HEK293 (cell line): ENCODE measurements around the gene CDK19.

Experiments
- CTCF ChIA-PET: fragments of 350-600 bp; formaldehyde crosslinking; extraction: SDS; loops from one replicate; lab custom pipeline; 2021; ENCODE audit warnings: antibody characterized with exemption; lab: Yijun Ruan, JAX
- POLR2A ChIA-PET: fragments of 300-600 bp; formaldehyde crosslinking; extraction: SDS; loops from one replicate; lab custom pipeline; 2020; ENCODE audit warnings: antibody characterized with exemption, inconsistent platforms; lab: Yijun Ruan, JAX
- H3K27ac ChIP-seq: fragments of 200-500 bp; sonication (Bioruptor generic); 2 replicates; pipeline ENCODE4 v1.5.1; 2014; ENCODE audit warnings: low read depth, low read length, control low read depth, inconsistent platforms; ENCODE audit errors: extremely low read depth
- H3K36me3 ChIP-seq, 2 experiments: fragments of 200-500 bp in 1 of 2; sonication (Bioruptor generic) in 1 of 2; 1 replicate in 1 of 2; 2 replicates in 1 of 2; pipeline ENCODE4 v1.5.1; 2014 to 2017; ENCODE audit warnings: inconsistent platforms in 2 of 2, low read length in 2 of 2; ENCODE audit not compliant: control insufficient read depth in 2 of 2, insufficient read depth in 1 of 2
- H3K4me1 ChIP-seq: fragments of 200-500 bp; sonication (Bioruptor generic); 2 replicates; pipeline ENCODE4 v1.5.1; 2014; ENCODE audit warnings: mild to moderate bottlenecking, low read length, inconsistent platforms; ENCODE audit not compliant: control insufficient read depth, insufficient read depth
- H3K4me3 ChIP-seq: 2 replicates; pipeline ENCODE4 v1.5.1; 2011; ENCODE audit warnings: low read depth, mild to moderate bottlenecking, control low read depth, low read length, moderate library complexity
- H3K9me3 ChIP-seq: fragments of 200-500 bp; sonication (Bioruptor generic); 2 replicates; pipeline ENCODE4 v1.5.1; 2014; ENCODE audit warnings: low read depth, low read length, inconsistent platforms; ENCODE audit not compliant: control insufficient read depth, insufficient read depth
- BCL11B ChIP-seq: fragments of 450-650 bp; formaldehyde crosslinking; IDR thresholded peaks from 2 replicates; pipeline ENCODE4 v1.5.1; 2016; ENCODE audit warnings: low read depth, missing biosample characterization, missing genetic modification characterization
- MEIS1 ChIP-seq: sonication (generic); formaldehyde crosslinking; IDR thresholded peaks from 2 replicates; pipeline ENCODE4 v1.8.1; 2022; ENCODE audit warnings: missing genetic modification reagents, mild to moderate bottlenecking, borderline replicate concordance
- MYNN ChIP-seq: fragments of 450-650 bp; formaldehyde crosslinking; IDR thresholded peaks from 2 replicates; pipeline ENCODE4 v1.5.1; 2016; ENCODE audit warnings: missing biosample characterization, missing genetic modification characterization, borderline replicate concordance
- SP2 ChIP-seq: fragments of 450-650 bp; formaldehyde crosslinking; IDR thresholded peaks from 2 replicates; pipeline ENCODE4 v1.5.1; 2016; ENCODE audit warnings: missing biosample characterization, missing genetic modification characterization
- ZNF155 ChIP-seq: fragments of 450-650 bp; formaldehyde crosslinking; IDR thresholded peaks from 2 replicates; pipeline ENCODE4 v1.5.1; 2016; ENCODE audit warnings: missing biosample characterization, missing genetic modification characterization
- ZNF16 ChIP-seq: fragments of 450-650 bp; formaldehyde crosslinking; IDR thresholded peaks from 2 replicates; pipeline ENCODE4 v1.5.1; 2016; ENCODE audit warnings: low read depth, missing biosample characterization, missing genetic modification characterization
- ZNF354C ChIP-seq: fragments of 450-650 bp; formaldehyde crosslinking; IDR thresholded peaks from 2 replicates; pipeline ENCODE4 v1.5.1; 2016; ENCODE audit warnings: missing biosample characterization, missing genetic modification characterization, low read depth, borderline replicate concordance
- ZNF473 ChIP-seq: fragments of 450-650 bp; formaldehyde crosslinking; IDR thresholded peaks from 2 replicates; pipeline ENCODE4 v1.5.1; 2017; ENCODE audit warnings: missing biosample characterization, missing genetic modification characterization
- ZNF514 ChIP-seq: fragments of 450-650 bp; formaldehyde crosslinking; IDR thresholded peaks from 2 replicates; pipeline ENCODE4 v1.5.1; 2016; ENCODE audit warnings: missing biosample characterization, missing genetic modification characterization
- ZNF560 ChIP-seq: fragments of 450-650 bp; formaldehyde crosslinking; IDR thresholded peaks from 2 replicates; pipeline ENCODE4 v1.5.1; 2017; ENCODE audit warnings: missing biosample characterization, missing genetic modification characterization, borderline replicate concordance
- ZNF571 ChIP-seq: fragments of 450-650 bp; formaldehyde crosslinking; IDR thresholded peaks from 2 replicates; pipeline ENCODE4 v1.5.0; 2017; ENCODE audit warnings: missing biosample characterization, missing genetic modification characterization
- TF ChIP-seq, protein P1 (sequence below): fragments of 450-650 bp; formaldehyde crosslinking; IDR thresholded peaks from 2 replicates; pipeline ENCODE4 v1.5.1; 2016; ENCODE audit warnings: missing biosample characterization, missing genetic modification characterization
- TF ChIP-seq, protein P2 (sequence below): fragments of 450-650 bp; formaldehyde crosslinking; IDR thresholded peaks from 2 replicates; pipeline ENCODE4 v1.5.1; 2016; ENCODE audit warnings: missing biosample characterization, missing genetic modification characterization
- TF ChIP-seq, protein P3 (sequence below): fragments of 450-650 bp; formaldehyde crosslinking; IDR thresholded peaks from 2 replicates; pipeline ENCODE4 v1.5.1; 2016; ENCODE audit warnings: missing biosample characterization, missing genetic modification characterization
- TF ChIP-seq, protein P4 (sequence below): fragments of 450-650 bp; formaldehyde crosslinking; IDR thresholded peaks from 2 replicates; pipeline ENCODE4 v1.5.1; 2016; ENCODE audit warnings: missing biosample characterization, missing genetic modification characterization, low read depth
- TF ChIP-seq, protein P5 (sequence below): fragments of 450-650 bp; formaldehyde crosslinking; IDR thresholded peaks from 2 replicates; pipeline ENCODE4 v1.5.1; 2016; ENCODE audit warnings: missing biosample characterization, missing genetic modification characterization, low read depth
- TF ChIP-seq, protein P6 (sequence below): fragments of 450-650 bp; formaldehyde crosslinking; IDR thresholded peaks from 2 replicates; pipeline ENCODE4 v1.5.1; 2016; ENCODE audit warnings: missing biosample characterization, missing genetic modification characterization, borderline replicate concordance

CDK19 gene

DNA sequence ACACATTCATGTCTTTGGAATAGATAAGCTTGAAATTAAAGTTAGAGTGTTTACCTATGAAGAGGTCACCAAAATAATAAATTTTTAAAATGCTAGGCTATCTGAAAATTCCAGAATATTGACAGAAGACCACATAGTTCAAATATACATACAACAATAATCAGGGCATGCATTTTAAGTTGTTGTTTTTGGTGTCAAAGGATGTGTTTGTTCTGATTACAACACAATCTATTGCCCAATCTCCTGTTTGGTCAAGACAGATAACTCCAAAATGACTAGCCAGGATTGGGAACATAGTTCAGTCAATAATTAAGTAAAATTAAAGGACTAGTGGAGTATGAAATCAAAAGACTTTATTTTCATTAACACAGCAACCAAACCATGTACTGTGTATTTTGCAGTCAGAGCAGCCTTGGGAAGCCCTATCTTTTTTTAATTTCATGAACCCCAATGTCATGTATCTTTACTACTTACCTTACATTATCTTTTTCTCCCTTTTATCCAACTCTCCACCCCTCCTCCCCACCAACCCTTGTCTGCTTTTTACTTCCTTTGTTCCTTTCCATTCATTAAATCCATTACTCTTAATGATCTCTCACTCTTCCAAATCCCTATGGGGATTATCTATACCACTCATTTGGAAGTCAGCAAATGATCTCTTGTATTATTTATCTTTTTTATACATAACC, 111.2 kb downstream of the CDK19 start:
- H3K9me3 ChIP-seq, result no peaks in the 10 kb centered on the region
- ChIA-PET POLR2A (interaction anchor here (0.8 kb wide), 1 partner anchor 170 kb away, joined by 3 read pairs; the partner anchor contains the start of gene AMD1), CTCF (no interaction called here)
- H3K4me3 ChIP-seq, result no peak overlapping the region
- no peak for TF ChIP-seq ZNF571
- TF ChIP-seq ZNF514 (tag by site-specific recombination), result no peak
- no peak for TF ChIP-seq ZNF473 (tag by site-specific recombination)
- no peak for TF ChIP-seq SP2 (tag by site-specific recombination)
- no peak for TF ChIP-seq ZNF560 (tag by site-specific recombination)
- TF ChIP-seq, protein P1, sequence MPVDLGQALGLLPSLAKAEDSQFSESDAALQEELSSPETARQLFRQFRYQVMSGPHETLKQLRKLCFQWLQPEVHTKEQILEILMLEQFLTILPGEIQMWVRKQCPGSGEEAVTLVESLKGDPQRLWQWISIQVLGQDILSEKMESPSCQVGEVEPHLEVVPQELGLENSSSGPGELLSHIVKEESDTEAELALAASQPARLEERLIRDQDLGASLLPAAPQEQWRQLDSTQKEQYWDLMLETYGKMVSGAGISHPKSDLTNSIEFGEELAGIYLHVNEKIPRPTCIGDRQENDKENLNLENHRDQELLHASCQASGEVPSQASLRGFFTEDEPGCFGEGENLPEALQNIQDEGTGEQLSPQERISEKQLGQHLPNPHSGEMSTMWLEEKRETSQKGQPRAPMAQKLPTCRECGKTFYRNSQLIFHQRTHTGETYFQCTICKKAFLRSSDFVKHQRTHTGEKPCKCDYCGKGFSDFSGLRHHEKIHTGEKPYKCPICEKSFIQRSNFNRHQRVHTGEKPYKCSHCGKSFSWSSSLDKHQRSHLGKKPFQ (tag by site-specific recombination), result no peak
- TF ChIP-seq, protein P2, sequence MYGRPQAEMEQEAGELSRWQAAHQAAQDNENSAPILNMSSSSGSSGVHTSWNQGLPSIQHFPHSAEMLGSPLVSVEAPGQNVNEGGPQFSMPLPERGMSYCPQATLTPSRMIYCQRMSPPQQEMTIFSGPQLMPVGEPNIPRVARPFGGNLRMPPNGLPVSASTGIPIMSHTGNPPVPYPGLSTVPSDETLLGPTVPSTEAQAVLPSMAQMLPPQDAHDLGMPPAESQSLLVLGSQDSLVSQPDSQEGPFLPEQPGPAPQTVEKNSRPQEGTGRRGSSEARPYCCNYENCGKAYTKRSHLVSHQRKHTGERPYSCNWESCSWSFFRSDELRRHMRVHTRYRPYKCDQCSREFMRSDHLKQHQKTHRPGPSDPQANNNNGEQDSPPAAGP (tag by site-specific recombination), result no peak
- TF ChIP-seq, protein P3, sequence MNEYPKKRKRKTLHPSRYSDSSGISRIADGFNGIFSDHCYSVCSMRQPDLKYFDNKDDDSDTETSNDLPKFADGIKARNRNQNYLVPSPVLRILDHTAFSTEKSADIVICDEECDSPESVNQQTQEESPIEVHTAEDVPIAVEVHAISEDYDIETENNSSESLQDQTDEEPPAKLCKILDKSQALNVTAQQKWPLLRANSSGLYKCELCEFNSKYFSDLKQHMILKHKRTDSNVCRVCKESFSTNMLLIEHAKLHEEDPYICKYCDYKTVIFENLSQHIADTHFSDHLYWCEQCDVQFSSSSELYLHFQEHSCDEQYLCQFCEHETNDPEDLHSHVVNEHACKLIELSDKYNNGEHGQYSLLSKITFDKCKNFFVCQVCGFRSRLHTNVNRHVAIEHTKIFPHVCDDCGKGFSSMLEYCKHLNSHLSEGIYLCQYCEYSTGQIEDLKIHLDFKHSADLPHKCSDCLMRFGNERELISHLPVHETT, result no peak
- no peak for TF ChIP-seq ZNF16 (tag by site-specific recombination)
- TF ChIP-seq ZNF354C (tag by site-specific recombination), result no peak
- no peak overlapping the region for H3K27ac ChIP-seq
- no peaks in the 10 kb centered on the region for H3K36me3 ChIP-seq
- H3K4me1 ChIP-seq, result no peaks in the 10 kb centered on the region

DNA sequence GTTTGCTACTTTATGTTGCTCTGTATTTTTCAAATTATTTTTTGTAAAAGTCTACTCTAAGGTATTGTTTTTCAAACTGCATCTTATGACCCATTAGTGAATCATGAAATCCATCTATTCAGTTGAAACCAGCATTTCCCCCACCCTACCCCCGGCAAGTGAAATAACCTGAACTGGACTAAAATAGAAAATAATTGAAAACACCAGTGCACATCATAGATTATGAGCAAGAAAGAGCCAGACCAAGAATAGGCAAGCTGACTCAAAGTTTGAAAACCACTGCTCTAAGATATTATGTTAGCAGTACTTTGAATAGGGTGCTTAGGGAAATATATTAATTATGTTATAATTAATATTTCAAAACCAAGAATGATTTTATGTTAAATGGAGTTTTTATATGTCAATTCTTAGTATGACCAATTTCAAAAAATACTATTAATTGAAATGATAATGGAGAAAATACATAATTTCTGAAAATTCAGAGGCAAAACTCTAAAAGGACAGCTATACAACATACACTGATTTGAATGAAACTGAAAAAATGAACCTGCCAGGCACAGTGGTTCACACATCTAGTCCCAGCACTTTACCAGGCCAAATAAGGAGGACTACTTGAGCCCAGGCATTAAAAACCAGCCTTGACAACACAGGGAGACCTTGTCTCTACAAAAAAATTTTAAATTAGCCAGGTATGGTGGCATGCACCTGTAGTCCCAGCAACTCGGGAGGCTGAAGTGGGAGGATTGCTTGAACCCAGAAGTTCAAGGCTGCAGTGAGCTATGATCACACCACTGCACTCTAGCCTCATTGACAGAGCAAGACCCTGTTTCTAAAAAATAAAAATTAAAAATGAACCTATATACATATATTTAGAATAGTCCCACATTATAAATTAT, 112.0 kb downstream of the CDK19 start:
- ChIA-PET CTCF (no interaction called here), POLR2A (interaction anchor here (0.8 kb wide), 1 partner anchor 171 kb away, joined by 3 read pairs; the partner anchor contains the start of gene AMD1)
- TF ChIP-seq MEIS1 (no peak), MYNN (tag by site-specific recombination) (no peak), ZNF155 (no peak), ZNF560 (tag by site-specific recombination) (no peak), BCL11B (tag by site-specific recombination) (no peak), ZNF473 (tag by site-specific recombination) (no peak)
- TF ChIP-seq, protein P4, sequence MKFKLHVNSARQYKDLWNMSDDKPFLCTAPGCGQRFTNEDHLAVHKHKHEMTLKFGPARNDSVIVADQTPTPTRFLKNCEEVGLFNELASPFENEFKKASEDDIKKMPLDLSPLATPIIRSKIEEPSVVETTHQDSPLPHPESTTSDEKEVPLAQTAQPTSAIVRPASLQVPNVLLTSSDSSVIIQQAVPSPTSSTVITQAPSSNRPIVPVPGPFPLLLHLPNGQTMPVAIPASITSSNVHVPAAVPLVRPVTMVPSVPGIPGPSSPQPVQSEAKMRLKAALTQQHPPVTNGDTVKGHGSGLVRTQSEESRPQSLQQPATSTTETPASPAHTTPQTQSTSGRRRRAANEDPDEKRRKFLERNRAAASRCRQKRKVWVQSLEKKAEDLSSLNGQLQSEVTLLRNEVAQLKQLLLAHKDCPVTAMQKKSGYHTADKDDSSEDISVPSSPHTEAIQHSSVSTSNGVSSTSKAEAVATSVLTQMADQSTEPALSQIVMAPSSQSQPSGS (tag by site-specific recombination), result no peak
- TF ChIP-seq, protein P5, sequence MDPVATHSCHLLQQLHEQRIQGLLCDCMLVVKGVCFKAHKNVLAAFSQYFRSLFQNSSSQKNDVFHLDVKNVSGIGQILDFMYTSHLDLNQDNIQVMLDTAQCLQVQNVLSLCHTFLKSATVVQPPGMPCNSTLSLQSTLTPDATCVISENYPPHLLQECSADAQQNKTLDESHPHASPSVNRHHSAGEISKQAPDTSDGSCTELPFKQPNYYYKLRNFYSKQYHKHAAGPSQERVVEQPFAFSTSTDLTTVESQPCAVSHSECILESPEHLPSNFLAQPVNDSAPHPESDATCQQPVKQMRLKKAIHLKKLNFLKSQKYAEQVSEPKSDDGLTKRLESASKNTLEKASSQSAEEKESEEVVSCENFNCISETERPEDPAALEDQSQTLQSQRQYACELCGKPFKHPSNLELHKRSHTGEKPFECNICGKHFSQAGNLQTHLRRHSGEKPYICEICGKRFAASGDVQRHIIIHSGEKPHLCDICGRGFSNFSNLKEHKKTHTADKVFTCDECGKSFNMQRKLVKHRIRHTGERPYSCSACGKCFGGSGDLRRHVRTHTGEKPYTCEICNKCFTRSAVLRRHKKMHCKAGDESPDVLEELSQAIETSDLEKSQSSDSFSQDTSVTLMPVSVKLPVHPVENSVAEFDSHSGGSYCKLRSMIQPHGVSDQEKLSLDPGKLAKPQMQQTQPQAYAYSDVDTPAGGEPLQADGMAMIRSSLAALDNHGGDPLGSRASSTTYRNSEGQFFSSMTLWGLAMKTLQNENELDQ (tag by site-specific recombination), result no peak
- TF ChIP-seq, protein P6, sequence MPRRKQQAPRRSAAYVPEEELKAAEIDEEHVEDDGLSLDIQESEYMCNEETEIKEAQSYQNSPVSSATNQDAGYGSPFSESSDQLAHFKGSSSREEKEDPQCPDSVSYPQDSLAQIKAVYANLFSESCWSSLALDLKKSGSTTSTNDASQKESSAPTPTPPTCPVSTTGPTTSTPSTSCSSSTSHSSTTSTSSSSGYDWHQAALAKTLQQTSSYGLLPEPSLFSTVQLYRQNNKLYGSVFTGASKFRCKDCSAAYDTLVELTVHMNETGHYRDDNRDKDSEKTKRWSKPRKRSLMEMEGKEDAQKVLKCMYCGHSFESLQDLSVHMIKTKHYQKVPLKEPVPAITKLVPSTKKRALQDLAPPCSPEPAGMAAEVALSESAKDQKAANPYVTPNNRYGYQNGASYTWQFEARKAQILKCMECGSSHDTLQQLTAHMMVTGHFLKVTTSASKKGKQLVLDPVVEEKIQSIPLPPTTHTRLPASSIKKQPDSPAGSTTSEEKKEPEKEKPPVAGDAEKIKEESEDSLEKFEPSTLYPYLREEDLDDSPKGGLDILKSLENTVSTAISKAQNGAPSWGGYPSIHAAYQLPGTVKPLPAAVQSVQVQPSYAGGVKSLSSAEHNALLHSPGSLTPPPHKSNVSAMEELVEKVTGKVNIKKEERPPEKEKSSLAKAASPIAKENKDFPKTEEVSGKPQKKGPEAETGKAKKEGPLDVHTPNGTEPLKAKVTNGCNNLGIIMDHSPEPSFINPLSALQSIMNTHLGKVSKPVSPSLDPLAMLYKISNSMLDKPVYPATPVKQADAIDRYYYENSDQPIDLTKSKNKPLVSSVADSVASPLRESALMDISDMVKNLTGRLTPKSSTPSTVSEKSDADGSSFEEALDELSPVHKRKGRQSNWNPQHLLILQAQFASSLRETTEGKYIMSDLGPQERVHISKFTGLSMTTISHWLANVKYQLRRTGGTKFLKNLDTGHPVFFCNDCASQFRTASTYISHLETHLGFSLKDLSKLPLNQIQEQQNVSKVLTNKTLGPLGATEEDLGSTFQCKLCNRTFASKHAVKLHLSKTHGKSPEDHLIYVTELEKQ (tag by site-specific recombination), result no peak

More for the DNA sequence above, 112.0 kb downstream of the CDK19 start:
- H3K36me3 ChIP-seq, result no peaks in the 10 kb centered on the region
- no peaks in the 10 kb centered on the region for H3K9me3 ChIP-seq
- no peak overlapping the region for H3K27ac ChIP-seq
- H3K4me1 ChIP-seq, result no peaks in the 10 kb centered on the region
- no peak overlapping the region for H3K4me3 ChIP-seq
